C1 segment of cervical spinal cord (tissue), 14 donors: ENCODE data around the gene APBB2.
"Not testable (repeated sequence)": the region's sequence is repeated elsewhere in the genome, so short reads cannot be mapped to it uniquely, and the experiment has no call there.

ENCODE experiments used
- DNase-seq, 14 donors: peaks; one replicate each; lab custom pipeline; 2025; lab: John Stamatoyannopoulos, UW

The APBB2 gene

GRCh38 chr4:41160012-41160789 lies 54.1 kb downstream of the APBB2 start:
- no peak for DNase-seq

DNA sequence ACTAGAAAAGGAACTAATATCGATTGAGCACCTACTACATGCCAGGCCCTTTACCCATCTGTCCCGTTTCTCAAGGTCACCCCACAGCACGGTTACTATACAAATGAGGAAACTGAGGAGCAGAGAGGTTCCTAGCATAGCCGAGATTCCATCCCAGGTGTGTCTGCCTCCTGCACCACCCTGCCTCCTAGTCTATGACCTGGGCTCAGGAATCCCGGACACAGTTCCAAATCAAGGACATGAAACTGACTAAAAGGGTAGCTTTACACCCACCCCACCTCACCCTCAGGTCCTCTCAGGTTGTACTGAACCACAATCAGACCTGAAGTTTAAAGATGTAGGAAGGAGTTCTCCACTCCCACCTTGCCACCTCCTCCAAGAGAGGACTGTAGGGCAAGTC lies 55.6 kb downstream of the APBB2 start:
- no peak for DNase-seq

GRCh38 chr4:41158274-41158673 lies 56.1 kb downstream of the APBB2 start:
- DNase-seq = no peak

DNA sequence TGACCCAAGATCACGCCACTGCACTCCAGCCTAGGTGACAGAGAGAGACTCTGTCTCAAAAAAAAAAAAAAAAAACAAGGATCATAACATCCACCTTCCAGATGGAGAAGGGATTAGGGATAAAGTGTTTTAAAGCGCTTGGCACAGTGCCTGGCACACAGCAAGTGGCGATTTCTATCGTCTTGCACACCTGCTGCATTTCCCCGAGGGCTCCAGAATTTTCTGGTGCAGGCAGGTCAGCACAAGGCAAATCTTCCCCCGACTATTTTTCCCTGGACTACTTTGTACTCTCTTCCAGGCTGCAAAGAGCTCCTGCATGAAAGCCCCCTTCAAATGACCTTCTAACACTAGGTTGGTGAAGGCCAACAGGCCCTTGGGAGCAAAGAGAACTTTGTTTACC lies 57.3 kb downstream of the APBB2 start:
- no peak for DNase-seq

GRCh38 chr4:41156574-41156973 lies 57.8 kb downstream of the APBB2 start:
- DNase-seq = no peak

- DNase-seq = no peak
These were observed 59.0 kb downstream of the APBB2 start for GRCh38 chr4:41155194-41155830.

GRCh38 chr4:41154814-41155177 lies 59.5 kb downstream of the APBB2 start:
- peak in 2 of 14 donors; percentile 20 to 27 for DNase-seq

DNA sequence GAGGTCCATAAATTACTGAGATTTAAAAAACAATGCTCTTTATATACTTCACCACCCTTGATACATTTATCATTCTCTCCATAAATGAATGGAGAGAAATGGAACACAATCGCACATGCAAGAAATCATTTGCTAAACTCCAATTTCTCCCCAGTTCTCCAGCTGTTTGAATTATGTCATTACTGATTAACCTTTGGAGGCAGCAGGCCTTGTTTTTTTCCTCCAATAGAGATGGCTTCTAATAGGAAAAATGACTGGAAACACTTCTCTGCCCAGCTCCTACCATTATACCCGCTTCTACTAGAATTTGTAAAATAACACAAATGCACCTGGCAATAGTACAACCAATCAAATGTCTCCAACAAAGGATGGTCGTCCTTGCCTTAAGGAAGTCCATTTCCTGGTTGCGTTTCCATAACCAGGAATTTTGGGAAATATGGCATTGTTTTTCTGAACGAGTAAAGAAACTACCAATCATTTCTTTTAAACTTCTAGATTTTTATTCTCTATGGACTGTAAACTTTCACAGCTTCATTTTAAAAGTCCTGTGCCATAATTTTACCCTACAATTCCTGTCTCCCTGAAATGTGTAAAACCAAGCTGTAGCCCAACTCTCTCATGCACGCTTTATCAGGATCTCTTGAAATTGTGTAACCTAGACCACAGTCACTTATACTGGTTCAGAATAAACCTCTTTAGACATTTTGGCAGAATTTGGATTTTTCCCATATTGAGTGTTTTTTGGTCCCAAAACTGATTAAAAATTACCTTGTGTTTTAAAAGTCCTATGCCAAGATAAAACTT lies 60.1 kb downstream of the APBB2 start:
- DNase-seq = no peak

- no peak for DNase-seq
These were observed 63.9 kb downstream of the APBB2 start for GRCh38 chr4:41150401-41150800.

- DNase-seq = not testable (repeated sequence)
These were observed 64.8 kb downstream of the APBB2 start for GRCh38 chr4:41149568-41149967.

DNA sequence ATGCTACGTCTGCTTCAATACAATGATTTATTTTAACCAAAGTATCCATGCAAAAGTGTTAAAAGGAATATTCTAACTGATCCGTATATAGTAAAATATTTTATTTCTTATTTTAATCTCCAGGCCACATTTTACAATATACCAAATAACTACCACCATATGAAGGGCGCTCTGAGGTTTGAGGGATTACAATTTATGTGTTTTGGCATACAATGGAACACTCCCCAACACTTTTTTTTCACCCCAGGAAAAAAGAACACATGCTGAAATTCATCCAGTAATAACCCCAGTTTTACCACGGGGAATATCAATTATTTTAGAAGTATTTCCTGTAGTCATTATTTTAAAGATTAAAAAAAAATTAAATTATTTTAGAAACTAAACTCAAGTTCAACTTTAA lies 65.4 kb downstream of the APBB2 start:
- DNase-seq = no peak

GRCh38 chr4:41148292-41148691 lies 66.0 kb downstream of the APBB2 start:
- no peak for DNase-seq

DNA sequence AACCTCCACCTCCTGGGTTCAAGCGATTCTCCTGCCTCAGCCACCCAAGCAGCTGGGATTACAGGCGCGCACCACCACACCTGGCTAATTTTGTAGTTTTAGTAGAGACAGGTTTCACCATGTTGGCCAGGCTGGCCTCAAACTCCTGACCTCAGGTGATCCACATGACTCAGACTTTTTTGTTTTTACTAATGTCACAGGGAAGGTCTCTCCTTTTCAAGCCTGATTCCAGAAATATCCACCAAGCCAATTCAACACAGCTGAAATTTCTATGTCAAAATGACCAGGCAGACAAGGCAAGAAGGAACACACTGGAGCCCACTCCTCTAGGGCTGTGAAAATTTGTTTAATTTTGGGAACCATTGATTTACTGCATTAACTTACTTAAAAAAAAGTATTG lies 66.8 kb downstream of the APBB2 start:
- not testable (repeated sequence) for DNase-seq

GRCh38 chr4:41146716-41147506 lies 67.4 kb downstream of the APBB2 start:
- peak in 13 of 14 donors; percentile 10 to 89 (median 65) for DNase-seq

DNA sequence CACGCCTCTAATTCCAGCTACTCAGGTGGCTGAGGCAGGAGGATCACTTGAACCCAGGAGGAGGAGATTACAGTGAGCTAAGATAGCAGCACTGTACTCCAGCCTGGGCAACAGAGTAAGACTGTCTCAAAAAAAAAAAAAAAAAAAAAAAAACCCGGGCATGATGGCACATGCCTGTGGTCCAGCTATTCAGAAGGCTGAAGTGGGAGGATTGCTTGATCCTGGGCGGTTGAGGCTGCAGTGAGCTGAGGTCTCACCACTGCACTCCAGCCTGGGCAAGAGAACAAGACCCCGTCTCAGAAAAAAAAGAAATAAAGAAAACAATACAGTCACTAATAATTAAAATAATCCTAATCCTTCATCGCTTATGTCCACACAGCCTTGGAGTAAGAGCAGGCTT lies 68.1 kb downstream of the APBB2 start:
- DNase-seq = peak in 1 of 14 donors; percentile 46

GRCh38 chr4:41145571-41146078 lies 68.7 kb downstream of the APBB2 start:
- peak in 5 of 14 donors; percentile 22 to 66 (median 27) for DNase-seq

DNA sequence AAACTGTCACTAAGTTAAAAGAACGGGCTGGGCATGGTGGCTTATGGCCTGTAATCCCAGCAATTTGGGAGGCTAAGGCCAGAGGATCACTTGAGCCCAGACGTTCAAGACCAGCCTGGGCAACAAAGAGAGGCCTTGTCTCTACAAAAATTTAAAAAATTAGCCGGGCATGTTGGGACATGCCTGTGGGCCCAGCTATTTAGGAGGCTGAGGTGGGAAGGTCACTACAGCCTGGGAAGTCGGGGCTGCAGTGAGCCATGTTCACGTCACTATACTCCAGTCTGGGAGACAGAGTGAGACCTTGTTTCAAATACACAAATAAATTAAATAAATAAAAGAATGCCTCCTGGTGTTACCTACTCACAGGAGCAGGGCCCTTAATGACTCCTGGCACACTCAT lies 69.5 kb downstream of the APBB2 start:
- no peak for DNase-seq

- DNase-seq = no peak
These were observed 70.3 kb downstream of the APBB2 start for GRCh38 chr4:41144040-41144379.

DNA sequence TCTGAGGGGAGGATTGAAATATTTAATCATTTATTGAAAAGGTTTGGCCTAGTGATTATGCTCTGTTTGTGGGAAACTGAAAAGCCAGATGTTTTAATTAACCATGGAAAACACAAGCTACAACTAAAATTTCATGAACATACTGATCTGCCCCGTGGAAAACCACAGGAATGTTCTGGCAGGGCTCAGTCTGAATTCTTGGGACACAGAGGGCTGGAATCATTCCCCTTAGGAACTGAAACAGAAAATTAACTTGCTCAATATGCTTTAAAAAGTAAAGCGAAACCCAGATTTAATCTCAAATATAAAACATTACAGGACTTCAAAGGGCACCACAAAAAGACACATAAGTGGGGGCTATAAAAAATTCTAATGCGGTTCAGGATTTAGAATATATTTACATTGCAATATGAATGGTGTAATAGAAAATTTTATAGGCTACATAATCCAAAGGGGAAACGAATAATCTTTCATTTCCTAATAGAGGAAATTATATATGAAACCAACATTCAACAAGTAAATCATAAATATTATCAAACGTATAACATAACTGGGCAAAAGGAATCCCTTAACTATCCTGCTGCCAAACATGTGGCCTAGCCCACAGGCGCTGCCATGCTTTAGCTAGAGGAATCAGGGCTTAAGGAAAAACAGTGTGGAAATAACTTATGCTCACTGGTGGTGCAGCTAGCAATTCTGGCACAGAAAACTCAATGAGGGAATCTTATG lies 70.9 kb downstream of the APBB2 start:
- no peak for DNase-seq

DNA sequence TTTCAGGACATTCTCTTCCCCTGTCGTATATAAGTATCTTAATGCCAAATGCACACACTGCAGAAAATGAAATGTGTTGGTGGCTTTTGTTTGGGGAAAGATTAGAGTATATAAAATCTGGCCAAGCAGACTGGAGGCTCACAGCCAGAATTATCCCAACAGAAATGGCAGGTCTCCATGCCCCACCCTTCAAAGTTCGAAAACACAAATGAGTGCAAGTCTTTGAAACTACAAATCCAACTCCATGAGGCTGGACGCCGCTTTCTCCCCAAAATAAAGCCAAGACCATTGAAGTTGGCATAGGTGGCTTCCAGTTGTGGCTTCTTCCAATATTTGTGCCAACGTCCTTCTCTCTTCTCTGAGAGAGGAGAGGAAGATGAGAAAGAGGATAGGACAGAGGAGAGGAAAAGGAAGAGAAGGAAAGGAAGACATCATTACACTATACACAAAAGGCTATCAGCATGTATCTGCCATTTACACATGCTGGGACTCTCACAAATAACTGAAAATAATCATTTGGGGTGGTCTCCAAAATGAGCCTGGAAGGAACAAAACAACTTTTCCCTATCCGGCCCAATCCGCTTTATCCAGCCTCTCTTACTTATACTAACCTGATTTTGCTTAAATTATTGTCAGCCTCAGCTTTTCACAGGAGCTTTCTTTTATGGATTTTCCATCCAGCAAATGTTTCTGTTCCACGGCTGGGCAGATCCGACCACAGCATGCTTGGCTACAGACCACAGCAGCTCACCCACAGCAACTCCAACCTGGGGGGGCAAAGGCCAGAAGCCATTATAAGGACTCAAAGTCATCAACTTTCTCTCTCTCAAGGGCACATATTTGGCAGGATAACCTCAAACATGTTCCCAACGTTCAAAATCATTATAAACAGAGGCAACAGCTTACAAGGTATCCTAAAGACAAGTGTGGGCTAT lies 71.7 kb downstream of the APBB2 start:
- no peak for DNase-seq
